ENCODE data around the gene POMZP3.
"Not testable (repeated sequence)": the region's sequence is repeated elsewhere in the genome, so short reads cannot be mapped to it uniquely, and the experiment has no call there.

Gene POMZP3

DNA sequence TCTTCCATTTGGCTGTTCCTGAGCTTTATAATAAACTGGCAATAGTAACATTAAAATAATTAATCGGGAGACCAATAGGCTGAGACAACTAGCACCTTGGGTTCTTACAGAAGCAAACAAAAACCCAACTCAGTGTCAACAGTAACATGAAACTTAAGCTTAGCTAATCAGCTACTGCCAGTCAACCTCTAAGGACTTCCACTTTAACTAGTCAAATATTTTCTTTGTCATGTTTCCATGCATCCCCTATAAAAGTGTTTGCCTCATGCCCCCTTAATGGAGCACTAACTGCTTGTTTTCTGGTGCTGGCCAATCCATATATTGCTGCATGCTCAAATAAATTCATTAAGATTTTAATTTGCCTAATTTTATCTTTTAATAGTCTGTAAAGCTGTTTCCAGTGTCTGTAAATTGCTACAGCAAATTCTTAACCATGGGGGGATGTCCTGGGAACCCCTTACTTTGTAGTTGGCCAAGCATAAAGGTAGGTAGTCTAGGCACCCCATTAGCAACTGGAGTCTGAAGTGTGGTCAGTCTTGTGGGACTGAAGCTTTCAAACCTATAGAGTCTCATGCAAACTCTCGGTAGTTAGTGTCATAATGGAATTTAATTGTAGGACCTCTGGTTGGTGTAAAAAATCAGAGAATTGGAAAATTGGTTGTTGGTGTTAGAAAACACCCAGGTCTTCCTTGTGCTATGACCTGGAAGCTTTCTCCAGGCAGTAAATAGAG is 40.3 kb downstream of the POMZP3 start:
- not testable (repeated sequence) for DNase-seq

DNA sequence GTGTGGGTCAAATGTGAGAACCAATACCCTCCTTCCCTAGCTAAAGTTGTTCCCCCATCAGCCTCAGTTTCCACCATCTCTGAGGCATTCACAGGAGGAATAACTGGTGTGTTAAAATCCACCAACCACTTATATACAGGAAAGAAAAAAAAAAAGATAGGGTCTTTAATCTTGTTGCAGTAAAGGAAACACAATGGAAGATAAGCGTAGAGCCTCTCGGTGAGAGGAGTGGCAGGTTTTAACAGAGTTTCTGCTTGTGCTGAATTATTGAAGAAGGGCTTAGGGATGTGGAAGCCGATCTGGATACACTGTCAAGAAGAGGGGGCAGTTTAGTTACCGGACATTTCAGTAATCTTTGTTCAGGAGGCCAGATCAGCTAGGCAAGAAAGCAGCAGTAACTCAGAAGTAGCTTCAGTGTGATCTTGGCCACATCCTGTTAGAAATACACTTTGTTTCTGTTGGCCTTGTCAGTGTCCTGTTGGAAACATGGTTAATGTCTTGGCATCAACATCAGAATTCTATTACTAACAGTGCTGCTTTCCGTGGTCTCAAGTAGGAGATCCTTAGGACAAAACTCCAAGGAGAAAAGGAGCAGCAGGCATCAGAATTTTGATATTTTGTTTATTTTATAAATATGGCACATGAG is 43.3 kb downstream of the POMZP3 start:
- not testable (repeated sequence) for DNase-seq

- peak; percentile 65 for DNase-seq
Measured at GRCh38 chr7:76582848-76583631, 44.0 kb downstream of the POMZP3 start.

DNA sequence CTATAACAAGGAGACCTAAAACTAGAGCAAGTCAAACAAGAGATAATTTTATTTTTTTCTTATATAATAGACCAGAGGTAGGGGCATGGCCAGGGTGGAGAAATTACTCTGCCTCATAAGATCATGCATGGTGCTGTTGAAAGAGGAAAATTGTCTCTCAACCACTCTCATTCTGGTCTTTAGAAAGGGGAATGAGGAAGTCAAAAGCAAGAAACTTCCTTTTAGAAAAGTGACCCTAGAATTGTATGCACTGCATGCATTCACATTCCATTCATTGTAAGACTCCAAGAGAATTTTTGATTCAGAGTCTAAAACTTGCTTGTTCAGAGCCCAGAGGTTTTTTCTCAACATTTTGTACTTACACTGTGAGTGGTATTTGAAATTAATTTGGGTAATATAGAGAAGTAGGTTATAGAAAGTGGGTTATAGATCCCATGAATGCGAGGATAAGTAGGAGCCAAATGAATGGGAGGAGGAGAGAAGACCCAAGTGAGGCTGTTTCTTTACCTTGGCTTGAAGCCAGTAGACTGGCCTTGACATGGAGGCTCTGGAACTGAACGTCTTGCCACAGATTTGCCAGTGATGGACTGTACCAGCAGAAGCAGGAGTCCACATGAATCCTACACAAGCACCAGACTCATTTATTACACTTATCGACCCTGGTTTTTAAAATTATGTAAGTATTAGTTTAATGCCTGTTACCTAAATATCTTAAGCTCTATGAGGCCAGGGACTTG is 51.0 kb downstream of the POMZP3 start:
- not testable (repeated sequence) for DNase-seq

DNA sequence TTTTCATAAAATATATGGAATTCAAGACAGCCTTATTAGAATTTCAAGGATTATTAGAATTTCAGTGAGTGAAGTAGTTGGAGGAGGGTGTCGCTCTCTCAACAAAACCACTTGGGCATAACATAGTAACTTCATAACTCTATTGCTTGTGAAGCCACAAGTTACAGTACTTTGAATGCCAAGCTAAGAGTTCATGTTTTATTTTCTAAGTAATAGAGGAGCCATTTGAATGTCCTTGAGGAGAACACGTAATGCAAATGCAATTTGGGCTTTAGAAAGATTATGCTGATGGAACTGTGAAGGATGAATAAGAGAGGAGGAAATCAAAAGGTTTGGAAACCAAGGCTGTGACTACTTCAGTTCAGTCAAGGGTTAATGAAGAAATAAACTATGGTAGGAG is 51.6 kb downstream of the POMZP3 start:
- not testable (repeated sequence) for DNase-seq

DNA sequence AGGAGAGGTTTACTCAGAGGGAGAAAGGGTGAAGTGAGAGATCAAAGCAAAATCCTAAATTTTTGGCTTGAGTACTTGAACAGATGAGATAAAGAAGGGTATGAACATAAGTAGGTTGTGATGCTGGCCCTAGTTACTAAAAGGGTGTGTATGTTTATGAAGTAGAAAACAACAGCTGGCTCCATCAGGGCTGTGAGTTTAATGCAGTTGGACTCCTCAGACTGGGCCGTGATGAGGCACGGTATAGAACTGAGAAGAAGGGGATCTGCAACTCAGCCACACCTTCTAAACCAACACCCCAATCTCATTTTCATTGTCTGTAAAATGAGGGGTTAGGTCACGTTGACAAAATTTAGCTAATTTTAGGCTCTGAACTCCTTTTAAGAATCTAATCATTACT is 54.8 kb downstream of the POMZP3 start:
- not testable (repeated sequence) for DNase-seq

DNA sequence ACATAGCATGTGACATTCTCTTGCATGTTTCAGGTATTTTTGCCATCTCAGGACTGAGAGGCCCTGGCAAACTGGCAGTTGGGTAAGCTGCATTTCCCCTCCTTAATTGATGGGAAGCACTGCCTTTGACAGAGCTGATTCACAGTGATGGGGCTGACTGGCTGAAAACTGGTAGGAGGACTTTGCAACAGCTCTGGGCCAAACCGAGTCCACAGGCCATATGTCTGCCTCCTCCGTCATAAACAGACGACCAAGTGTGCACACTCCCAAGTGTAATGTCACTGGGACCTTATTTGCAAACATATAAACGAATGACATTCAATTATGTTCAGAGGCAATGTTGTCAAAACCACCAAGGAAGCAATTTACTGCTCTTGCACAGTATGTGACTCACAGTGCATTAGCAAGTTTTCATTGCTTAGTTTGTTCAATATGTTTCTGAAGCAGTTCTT is 56.7 kb downstream of the POMZP3 start:
- DNase-seq: peak; percentile 40

DNA sequence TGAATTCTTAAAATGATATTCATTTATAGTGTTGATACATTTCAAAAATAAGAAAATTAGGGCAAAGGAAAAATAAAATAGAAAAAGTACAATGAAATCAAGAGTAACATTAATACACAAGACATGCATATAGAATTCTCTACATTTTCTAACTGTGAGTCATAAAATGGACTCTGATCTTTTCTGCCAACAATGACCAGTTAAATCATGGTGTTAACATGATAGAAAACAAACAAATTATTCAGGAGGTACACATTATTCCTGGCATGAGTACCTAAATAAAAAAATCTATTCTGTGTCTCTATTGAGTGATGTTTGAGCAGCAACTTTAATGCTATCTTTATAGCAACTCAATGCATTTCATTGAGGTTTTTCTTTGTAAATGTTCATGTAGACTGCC is 58.3 kb downstream of the POMZP3 start:
- not testable (repeated sequence) for DNase-seq

DNA sequence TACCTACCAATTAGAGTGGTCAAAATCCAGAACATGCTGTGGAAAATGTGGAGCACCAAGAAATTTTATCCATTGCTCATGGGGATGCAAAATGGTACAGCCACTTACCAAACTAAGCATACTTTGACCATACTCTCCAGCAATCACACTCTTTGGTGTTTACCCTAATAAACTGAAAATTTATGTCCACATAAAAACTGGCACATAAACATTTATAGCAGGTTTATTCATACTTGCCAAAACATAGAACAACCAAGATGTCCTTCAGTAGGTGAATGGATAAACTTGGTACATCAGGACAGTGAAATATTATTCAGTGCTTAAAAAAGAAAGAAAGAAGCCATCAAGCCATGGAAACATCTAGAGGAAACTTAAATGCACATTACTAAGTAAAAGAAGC is 59.3 kb downstream of the POMZP3 start:
- DNase-seq: not testable (repeated sequence)

- not testable (repeated sequence) for DNase-seq
Measured at GRCh38 chr7:76567311-76567710, 59.8 kb downstream of the POMZP3 start.

DNA sequence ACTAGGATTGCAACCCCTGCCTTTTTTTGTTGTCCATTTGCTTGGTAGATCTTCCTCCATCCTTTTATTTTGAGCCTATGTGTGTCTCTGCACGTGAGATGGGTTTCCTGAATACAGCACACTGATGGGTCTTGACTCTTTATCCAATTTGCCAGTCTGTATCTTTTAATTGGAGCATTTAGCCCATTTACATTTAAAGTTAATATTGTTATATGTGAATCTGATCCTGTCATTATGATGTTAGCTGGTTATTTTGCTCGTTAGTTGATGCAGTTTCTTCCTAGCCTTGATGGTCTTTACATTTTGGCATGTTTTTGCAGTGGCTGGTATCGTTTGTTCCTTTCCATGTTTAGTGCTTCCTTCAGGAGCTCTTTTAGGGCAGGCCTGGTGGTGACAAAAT is 62.1 kb downstream of the POMZP3 start:
- not testable (repeated sequence) for DNase-seq

- not testable (repeated sequence) for DNase-seq
Measured at GRCh38 chr7:76561342-76561741, 65.7 kb downstream of the POMZP3 start.

DNA sequence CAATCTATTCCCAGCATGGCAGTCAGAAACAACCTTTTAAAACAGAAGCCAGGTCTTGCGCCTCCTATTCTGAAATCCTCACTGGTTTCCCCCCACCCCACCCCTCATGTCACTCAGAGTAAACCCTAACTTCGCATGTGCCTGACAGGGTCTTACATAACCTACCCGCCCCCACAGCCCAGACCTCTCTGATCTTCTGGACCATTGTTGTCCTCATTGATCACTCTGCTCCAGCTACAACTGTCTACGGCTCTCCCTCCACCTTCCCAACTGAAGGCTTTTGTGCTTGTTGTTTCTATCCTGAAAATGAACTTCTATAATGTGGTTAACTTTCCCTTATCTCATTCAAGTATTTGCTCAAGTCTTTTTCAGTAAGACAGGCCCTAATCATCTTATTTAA is 66.9 kb downstream of the POMZP3 start:
- not testable (repeated sequence) for DNase-seq

All from islet precursor cell (in vitro differentiated cells).